Dedifferentiated amniotic fluid mesenchymal stem cell (primary cell): Measurements from ENCODE around the gene HEPACAM.
"Not testable (repeated sequence)": the region's sequence is repeated elsewhere in the genome, so short reads cannot be mapped to it uniquely, and the experiment has no call there.

ENCODE experiments used
- DNase-seq: peaks from one replicate; pipeline ENCODE4 v3.0.0-alpha.2; 2016; ENCODE audit errors: extremely low spot score

HEPACAM gene

GRCh38 chr11:124935548-124936514 lies at the start of gene HEPACAM:
TSS of gene HEPACAM (minus strand) at chr11:124936047. CDS start at chr11:124936006, 41 bp downstream.
- no peak for DNase-seq

GRCh38 chr11:124984512-124984854 lies 48.6 kb upstream of the HEPACAM start:
- DNase-seq = no peak

GRCh38 chr11:124983674-124984511 lies 48.0 kb upstream of the HEPACAM start:
- no peak for DNase-seq

GRCh38 chr11:124982043-124982442 lies 46.2 kb upstream of the HEPACAM start:
- DNase-seq = no peak

GRCh38 chr11:124978316-124978715 lies 42.5 kb upstream of the HEPACAM start:
- DNase-seq = no peak

- no peak for DNase-seq
These were observed 41.2 kb upstream of the HEPACAM start for GRCh38 chr11:124977006-124977405.

GRCh38 chr11:124976531-124976930 lies 40.7 kb upstream of the HEPACAM start:
- no peak for DNase-seq

- DNase-seq = no peak
These were observed 36.0 kb upstream of the HEPACAM start for GRCh38 chr11:124971810-124972209.

GRCh38 chr11:124970925-124971324 lies 35.1 kb upstream of the HEPACAM start:
- DNase-seq = no peak

- DNase-seq = not testable (repeated sequence)
These were observed 32.4 kb upstream of the HEPACAM start for GRCh38 chr11:124968197-124968596.

GRCh38 chr11:124961972-124962609 lies 26.2 kb upstream of the HEPACAM start:
- peak; percentile 86 for DNase-seq

GRCh38 chr11:124955035-124955434 lies 19.2 kb upstream of the HEPACAM start:
- DNase-seq = no peak

GRCh38 chr11:124954590-124954955 lies 18.7 kb upstream of the HEPACAM start:
- no peak for DNase-seq

- DNase-seq = peak; percentile 99
These were observed 18.1 kb upstream of the HEPACAM start, which contains the start of gene CCDC15 for GRCh38 chr11:124953753-124954589. TSS of gene CCDC15 (plus strand) at chr11:124954202. CDS start at chr11:124954733, 531 bp downstream.

GRCh38 chr11:124951341-124951740 lies 15.5 kb upstream of the HEPACAM start:
- DNase-seq = no peak

GRCh38 chr11:124950601-124951330 lies 14.9 kb upstream of the HEPACAM start:
- no peak for DNase-seq

- DNase-seq = no peak
These were observed 10.9 kb upstream of the HEPACAM start for GRCh38 chr11:124946735-124947141.

GRCh38 chr11:124945826-124946225 lies 10.0 kb upstream of the HEPACAM start:
- no peak for DNase-seq

- DNase-seq = no peak
These were observed 8.7 kb upstream of the HEPACAM start for GRCh38 chr11:124944565-124944964.

- no peak for DNase-seq
These were observed 7.9 kb upstream of the HEPACAM start for GRCh38 chr11:124943741-124944140.
